Bronchial epithelial cell (primary cell): ENCODE measurements around the gene EPHA6. TPM values are rescaled to one million over a fixed set of nuclear protein-coding genes. Genes with fewer than 3 reads are reported as not detected.
A peak's percentile ranks its signal among the peaks of the same experiment; 100 is the strongest.

Experiments
- DNase-seq: peaks from one replicate; pipeline ENCODE4 v3.0.0-alpha.2; 2010; ENCODE audit warnings: low read depth
- FAIRE-seq: peaks from 2 replicates; lab custom pipeline; 2011; peaks lifted over from hg19 to GRCh38; lab: Jason Lieb, UNC
- H3K27me3 ChIP-seq: 2 replicates; pipeline ENCODE4 v1.5.1; 2011; ENCODE audit warnings: low read length; ENCODE audit not compliant: control insufficient read depth, insufficient read depth
- H3K36me3 ChIP-seq: 2 replicates; pipeline ENCODE4 v1.5.1; 2011; ENCODE audit warnings: low read length; ENCODE audit not compliant: control insufficient read depth, insufficient read depth
- H3K4me3 ChIP-seq: 2 replicates; pipeline ENCODE4 v1.5.1; 2011; ENCODE audit warnings: mild to moderate bottlenecking, low read depth, low read length, control low read depth
- total RNA-seq: library from RNA; depleted of rRNA; stranded (reverse); fragments of >200 nt; gene quantifications from 2 replicates; pipeline ENCODE4 v1.2.1, GENCODE V29; 2014
- TF ChIP-seq, protein P1 (sequence below): IDR thresholded peaks from 2 replicates; pipeline ENCODE4 v1.5.1; 2011; ENCODE audit warnings: mild to moderate bottlenecking, moderate library complexity, low read length, control low read depth, inconsistent platforms; ENCODE audit not compliant: insufficient read depth, severe bottlenecking

EPHA6 gene
- total RNA-seq, 1 donor from 2014 or later, result 0.26 TPM

DNA sequence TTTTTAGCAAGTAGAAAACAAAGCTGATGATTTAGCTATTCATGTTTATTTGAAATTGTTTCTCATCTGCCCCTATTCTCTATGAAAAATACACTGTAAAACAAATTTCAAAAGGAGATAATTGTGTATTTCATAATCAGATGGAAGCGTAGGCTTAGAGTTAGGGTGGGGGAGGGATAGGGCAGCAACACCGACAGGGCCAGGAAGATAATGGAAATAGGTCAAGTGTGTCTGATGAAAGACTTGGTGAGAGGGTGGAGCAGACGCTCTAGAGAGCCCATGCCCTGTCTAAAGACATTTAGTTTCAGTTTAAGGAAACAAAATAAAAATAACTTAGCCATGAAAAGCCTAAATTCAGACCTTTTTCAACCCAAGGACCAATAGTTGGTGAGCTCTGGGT is 898.5 kb downstream of the EPHA6 start:
- Histone ChIP-seq H3K27me3 (no peaks in the 10 kb centered on the region), H3K36me3 (no peaks in the 10 kb centered on the region), H3K4me3 (no peak overlapping the region)
- DNase-seq (no peak), FAIRE-seq (no peak)
- TF ChIP-seq, protein P1, sequence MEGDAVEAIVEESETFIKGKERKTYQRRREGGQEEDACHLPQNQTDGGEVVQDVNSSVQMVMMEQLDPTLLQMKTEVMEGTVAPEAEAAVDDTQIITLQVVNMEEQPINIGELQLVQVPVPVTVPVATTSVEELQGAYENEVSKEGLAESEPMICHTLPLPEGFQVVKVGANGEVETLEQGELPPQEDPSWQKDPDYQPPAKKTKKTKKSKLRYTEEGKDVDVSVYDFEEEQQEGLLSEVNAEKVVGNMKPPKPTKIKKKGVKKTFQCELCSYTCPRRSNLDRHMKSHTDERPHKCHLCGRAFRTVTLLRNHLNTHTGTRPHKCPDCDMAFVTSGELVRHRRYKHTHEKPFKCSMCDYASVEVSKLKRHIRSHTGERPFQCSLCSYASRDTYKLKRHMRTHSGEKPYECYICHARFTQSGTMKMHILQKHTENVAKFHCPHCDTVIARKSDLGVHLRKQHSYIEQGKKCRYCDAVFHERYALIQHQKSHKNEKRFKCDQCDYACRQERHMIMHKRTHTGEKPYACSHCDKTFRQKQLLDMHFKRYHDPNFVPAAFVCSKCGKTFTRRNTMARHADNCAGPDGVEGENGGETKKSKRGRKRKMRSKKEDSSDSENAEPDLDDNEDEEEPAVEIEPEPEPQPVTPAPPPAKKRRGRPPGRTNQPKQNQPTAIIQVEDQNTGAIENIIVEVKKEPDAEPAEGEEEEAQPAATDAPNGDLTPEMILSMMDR, result no peak

DNA sequence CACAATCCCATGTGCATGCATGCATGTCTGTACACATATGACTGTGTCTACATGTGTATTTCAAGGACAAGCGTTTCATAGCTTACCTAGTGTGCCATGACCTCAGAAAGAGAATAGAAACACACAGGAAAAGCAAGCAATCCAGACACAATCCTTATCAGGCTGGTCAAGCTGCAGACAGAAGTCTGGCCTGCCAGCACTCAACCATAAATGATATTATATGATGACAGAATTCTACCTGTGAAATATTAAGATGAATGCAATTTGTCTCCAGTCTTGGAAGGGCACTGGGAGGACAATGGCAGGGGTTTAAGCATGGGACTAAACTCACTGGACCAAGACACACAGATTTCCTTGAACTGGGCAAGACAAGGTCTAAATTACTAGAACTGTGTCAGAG is 899.2 kb downstream of the EPHA6 start:
- TF ChIP-seq, protein P1, result no peak
- FAIRE-seq (no peak), DNase-seq (no peak)
- no peaks in the 10 kb centered on the region for H3K36me3 ChIP-seq
- H3K27me3 ChIP-seq, result no peaks in the 10 kb centered on the region
- H3K4me3 ChIP-seq, result no peak overlapping the region

- TF ChIP-seq, protein P1, result peak; percentile 84
- no peak for FAIRE-seq
- peak; percentile 70 for DNase-seq
- H3K4me3 ChIP-seq, result no peak overlapping the region
- H3K27me3 ChIP-seq, result no peaks in the 10 kb centered on the region
- H3K36me3 ChIP-seq, result no peaks in the 10 kb centered on the region
Measured at GRCh38 chr3:97719156-97719821, 904.9 kb downstream of the EPHA6 start.

DNA sequence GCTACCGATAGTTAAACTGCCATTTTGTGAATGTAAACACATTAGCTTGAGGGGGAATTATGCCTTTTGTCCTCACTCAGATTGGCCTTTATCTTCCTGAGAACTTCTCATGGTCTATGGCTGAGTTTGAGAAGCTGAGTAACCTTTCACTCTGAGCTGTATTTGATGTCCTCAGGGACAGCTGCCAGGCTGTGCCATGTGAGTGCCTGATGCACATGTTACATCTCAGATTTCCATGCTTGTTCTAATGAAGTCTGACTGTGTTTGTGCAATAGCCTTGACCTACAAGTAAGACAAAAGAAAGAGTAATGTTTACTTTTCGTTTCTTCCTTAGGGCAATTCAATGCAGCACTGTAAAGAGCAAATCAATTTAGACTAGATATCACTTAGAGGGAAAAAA is 906.0 kb downstream of the EPHA6 start:
- no peak overlapping the region for H3K4me3 ChIP-seq
- TF ChIP-seq, protein P1, result no peak
- FAIRE-seq (no peak), DNase-seq (peak; percentile 22)
- H3K36me3 ChIP-seq, result no peaks in the 10 kb centered on the region
- no peaks in the 10 kb centered on the region for H3K27me3 ChIP-seq

- Histone ChIP-seq H3K36me3 (no peaks in the 10 kb centered on the region), H3K27me3 (no peaks in the 10 kb centered on the region), H3K4me3 (no peak overlapping the region)
- TF ChIP-seq, protein P1, result no peak
- FAIRE-seq (no peak), DNase-seq (no peak)
Measured at GRCh38 chr3:97721446-97721845, 907.1 kb downstream of the EPHA6 start.

- no peaks in the 10 kb centered on the region for H3K27me3 ChIP-seq
- H3K36me3 ChIP-seq, result no peaks in the 10 kb centered on the region
- no peak for DNase-seq
- FAIRE-seq, result no peak
- TF ChIP-seq, protein P1, result no peak
- H3K4me3 ChIP-seq, result no peak overlapping the region
Measured at GRCh38 chr3:97736928-97737327, 922.5 kb downstream of the EPHA6 start.
